BJ (cell line): Measurements from ENCODE around the gene NOS1. TPM values are rescaled to one million over a fixed set of nuclear protein-coding genes. Genes with fewer than 3 reads are reported as not detected.
"Not testable (repeated sequence)": the region's sequence is repeated elsewhere in the genome, so short reads cannot be mapped to it uniquely, and the experiment has no call there.

Source experiments
- CTCF ChIA-PET: fragments of 350-600 bp; formaldehyde crosslinking; extraction: SDS; loops from one replicate; lab custom pipeline; 2021; ENCODE audit warnings: antibody characterized with exemption, inconsistent platforms; lab: Yijun Ruan, JAX
- POLR2A ChIA-PET: fragments of 300-600 bp; sonication (Branson Sonifier 250); formaldehyde crosslinking; extraction: SDS; loops from one replicate; lab custom pipeline; 2021; ENCODE audit warnings: antibody characterized with exemption; lab: Charles Lee
- DNase-seq: peaks from one replicate; pipeline ENCODE4 v3.0.0-alpha.2; 2011; ENCODE audit warnings: low read depth
- H3K27me3 ChIP-seq: 2 replicates; pipeline ENCODE4 v1.6.0; 2011; ENCODE audit warnings: low read length; ENCODE audit not compliant: control insufficient read depth, insufficient read depth
- H3K36me3 ChIP-seq: 2 replicates; pipeline ENCODE4 v1.5.1; 2011; ENCODE audit warnings: low read length; ENCODE audit not compliant: control insufficient read depth, insufficient read depth
- H3K4me3 ChIP-seq: 2 replicates; pipeline ENCODE4 v1.5.1; 2011; ENCODE audit warnings: low read depth, mild to moderate bottlenecking, control low read depth, low read length
- polyA plus RNA-seq: library from polyadenylated mRNA; depleted of rRNA; stranded (reverse); fragments of >200 nt; gene quantifications from 2 replicates; pipeline ENCODE4 v1.2.3, GENCODE V29; 2011
- TF ChIP-seq, protein P1 (sequence below): IDR thresholded peaks from 2 replicates; pipeline ENCODE4 v1.5.1; 2011; ENCODE audit warnings: low read depth, mild to moderate bottlenecking, control low read depth, inconsistent platforms, low read length, moderate library complexity; ENCODE audit not compliant: insufficient read depth

Gene NOS1
- polyA plus RNA-seq, 1 experiment: not detected

- TF ChIP-seq, protein P1, sequence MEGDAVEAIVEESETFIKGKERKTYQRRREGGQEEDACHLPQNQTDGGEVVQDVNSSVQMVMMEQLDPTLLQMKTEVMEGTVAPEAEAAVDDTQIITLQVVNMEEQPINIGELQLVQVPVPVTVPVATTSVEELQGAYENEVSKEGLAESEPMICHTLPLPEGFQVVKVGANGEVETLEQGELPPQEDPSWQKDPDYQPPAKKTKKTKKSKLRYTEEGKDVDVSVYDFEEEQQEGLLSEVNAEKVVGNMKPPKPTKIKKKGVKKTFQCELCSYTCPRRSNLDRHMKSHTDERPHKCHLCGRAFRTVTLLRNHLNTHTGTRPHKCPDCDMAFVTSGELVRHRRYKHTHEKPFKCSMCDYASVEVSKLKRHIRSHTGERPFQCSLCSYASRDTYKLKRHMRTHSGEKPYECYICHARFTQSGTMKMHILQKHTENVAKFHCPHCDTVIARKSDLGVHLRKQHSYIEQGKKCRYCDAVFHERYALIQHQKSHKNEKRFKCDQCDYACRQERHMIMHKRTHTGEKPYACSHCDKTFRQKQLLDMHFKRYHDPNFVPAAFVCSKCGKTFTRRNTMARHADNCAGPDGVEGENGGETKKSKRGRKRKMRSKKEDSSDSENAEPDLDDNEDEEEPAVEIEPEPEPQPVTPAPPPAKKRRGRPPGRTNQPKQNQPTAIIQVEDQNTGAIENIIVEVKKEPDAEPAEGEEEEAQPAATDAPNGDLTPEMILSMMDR: no peak
- CTCF ChIA-PET: interaction anchor here (0.8 to 7.2 kb wide), 3 partner anchors 18 to 649 kb away, joined by 4 to 59 read pairs (median 9); no protein-coding TSS in a partner anchor
- H3K27me3 ChIP-seq: no peaks in the 10 kb centered on the region; the same call in 1 of the 2 replicates
- POLR2A ChIA-PET: no interaction called here
- no peak for DNase-seq
- no peak overlapping the region for H3K4me3 ChIP-seq
- no peaks in the 10 kb centered on the region for H3K36me3 ChIP-seq
Measured at GRCh38 chr12:117208811-117209455, 152.5 kb downstream of the NOS1 start.

DNA sequence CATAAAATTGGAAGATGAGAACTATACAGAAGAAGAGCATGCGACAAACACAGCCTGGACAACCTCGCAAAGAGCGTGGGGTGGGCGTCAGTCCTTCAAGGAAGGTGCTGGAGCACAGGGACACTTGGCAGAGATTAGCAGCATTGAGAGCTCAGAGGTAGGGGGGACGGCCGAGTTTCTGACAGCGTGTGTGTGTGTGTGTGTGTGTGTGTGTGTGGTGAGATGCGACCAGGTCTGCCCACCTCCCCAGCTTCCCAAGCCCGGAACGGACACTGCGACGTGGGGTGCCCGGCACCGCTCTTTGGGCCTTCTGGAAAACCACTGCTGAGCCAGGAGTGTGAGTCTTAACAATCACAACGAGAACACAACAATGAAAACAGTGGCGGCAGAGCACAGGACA is 153.2 kb downstream of the NOS1 start:
- ChIA-PET POLR2A (no interaction called here), CTCF (interaction anchor here (7.2 kb wide), 1 partner anchor 650 kb away, joined by 59 read pairs; no protein-coding TSS in a partner anchor)

DNA sequence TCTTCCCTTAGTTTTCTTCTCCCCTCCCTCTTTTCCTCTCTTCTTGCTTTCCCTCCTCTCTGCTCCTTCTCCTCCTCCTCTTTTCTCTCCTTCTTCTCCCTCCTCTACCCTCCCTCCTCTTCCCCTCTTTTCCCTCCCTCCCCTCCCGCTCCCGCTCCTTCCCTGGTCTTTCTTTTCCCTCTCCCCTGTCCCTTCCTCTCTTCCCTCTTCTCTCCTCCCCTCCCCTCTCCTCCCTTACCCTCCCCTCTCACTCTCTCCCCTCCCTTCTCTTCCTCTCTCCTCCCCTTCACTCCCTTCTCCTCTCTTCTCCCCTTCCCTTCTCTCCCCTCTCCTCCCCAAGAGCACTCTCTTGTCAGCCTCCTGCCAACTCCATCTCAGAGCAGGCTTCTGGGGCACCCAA is 153.8 kb downstream of the NOS1 start:
- ChIA-PET CTCF (no interaction called here), POLR2A (no interaction called here)
- DNase-seq: no peak
- TF ChIP-seq, protein P1: no peak
- Histone ChIP-seq H3K36me3 (no peaks in the 10 kb centered on the region), H3K4me3 (no peak overlapping the region), H3K27me3 (no peaks in the 10 kb centered on the region; the same call in none of the 2 replicates)

More for the DNA sequence above, 153.2 kb downstream of the NOS1 start:
- Histone ChIP-seq H3K27me3 (no peaks in the 10 kb centered on the region; the same call in 1 of the 2 replicates), H3K4me3 (no peak overlapping the region), H3K36me3 (no peaks in the 10 kb centered on the region)
- DNase-seq: no peak
- TF ChIP-seq, protein P1: no peak

DNA sequence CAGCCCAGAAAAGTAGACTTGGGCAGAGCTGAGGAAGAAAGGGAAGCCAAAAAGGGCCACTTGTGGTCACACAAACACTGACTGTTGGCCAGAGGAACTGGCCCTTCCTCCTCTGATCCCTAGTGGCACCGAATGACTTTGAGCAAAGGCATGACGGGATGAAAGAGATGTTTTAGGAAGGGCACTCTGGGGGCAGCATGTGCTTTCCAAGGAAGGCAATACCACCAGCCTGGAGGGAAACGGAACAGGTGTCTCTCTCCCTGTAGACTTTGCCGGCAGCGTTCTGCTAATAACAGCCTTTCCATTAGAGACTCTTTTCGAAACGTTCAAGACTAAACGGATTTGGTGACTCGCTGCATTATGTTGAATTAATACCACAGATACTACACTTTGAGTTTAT is 158.9 kb downstream of the NOS1 start:
- POLR2A ChIA-PET: no interaction called here
- no peak for DNase-seq
- Histone ChIP-seq H3K36me3 (no peaks in the 10 kb centered on the region), H3K4me3 (no peak overlapping the region), H3K27me3 (no peaks in the 10 kb centered on the region; the same call in 1 of the 2 replicates)
- TF ChIP-seq, protein P1: no peak
- CTCF ChIA-PET: interaction anchor here (3.3 kb wide), 2 partner anchors 9 to 648 kb away, joined by 10 to 18 read pairs; no protein-coding TSS in a partner anchor

DNA sequence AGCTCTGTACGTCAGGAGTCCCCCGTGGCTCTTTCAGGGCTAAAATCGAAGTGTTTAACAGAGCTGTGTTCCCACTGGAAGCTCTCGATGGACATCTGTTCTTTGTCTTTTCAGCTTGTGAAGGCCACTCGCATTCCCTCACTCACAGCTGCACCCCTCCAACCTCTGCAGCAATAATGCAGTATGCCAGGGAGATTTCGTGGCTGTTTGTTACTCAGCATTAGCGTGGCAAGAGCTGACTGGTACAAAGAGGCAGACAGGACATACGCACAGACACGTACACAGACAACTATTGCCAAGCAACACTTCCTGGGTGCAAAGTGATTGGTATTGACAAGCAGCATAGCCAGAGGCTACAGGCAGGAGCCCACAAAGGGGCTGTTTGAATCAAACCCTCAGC is 159.4 kb downstream of the NOS1 start:
- POLR2A ChIA-PET: no interaction called here
- Histone ChIP-seq H3K36me3 (no peaks in the 10 kb centered on the region), H3K4me3 (no peak overlapping the region), H3K27me3 (no peaks in the 10 kb centered on the region; the same call in 1 of the 2 replicates)
- TF ChIP-seq, protein P1: no peak
- no peak for DNase-seq
- CTCF ChIA-PET: interaction anchor here (0.9 to 3.3 kb wide), 5 partner anchors 10 to 655 kb away, joined by 3 to 18 read pairs (median 10); no protein-coding TSS in a partner anchor

- H3K27me3 ChIP-seq, H3K4me3 ChIP-seq, H3K36me3 ChIP-seq, POLR2A ChIA-PET, DNase-seq: not testable (repeated sequence)
- CTCF ChIA-PET: interaction anchor here (0.7 to 3.3 kb wide), 6 partner anchors 11 to 657 kb away, joined by 3 to 10 read pairs (median 4); no protein-coding TSS in a partner anchor
Measured at GRCh38 chr12:117199956-117200744, 161.3 kb downstream of the NOS1 start.

GRCh38 chr12:117196334-117196733 is 165.1 kb downstream of the NOS1 start:
- H3K36me3 ChIP-seq, H3K4me3 ChIP-seq, H3K27me3 ChIP-seq, POLR2A ChIA-PET, DNase-seq: not testable (repeated sequence)
- CTCF ChIA-PET: interaction anchor here (1.2 kb wide), 1 partner anchor 40 kb away, joined by 3 read pairs; no protein-coding TSS in a partner anchor
